B cell (primary cell): ENCODE measurements around the gene UQCC5. TPM values are rescaled to one million over a fixed set of nuclear protein-coding genes. Genes with fewer than 3 reads are reported as not detected.

Experiments used
- ATAC-seq: fragments of 200-7000 bp; cut with Tn5 transposase; one replicate; pipeline ENCODE4 v1.10.0; 2021; ENCODE audit warnings: low read depth, mild to moderate bottlenecking, moderate number of reproducible peaks, moderate library complexity
- CTCF ChIA-PET: fragments of 350-600 bp; sonication (Branson Sonifier 250); formaldehyde crosslinking; loops from one replicate; lab custom pipeline; 2021; ENCODE audit warnings: antibody characterized with exemption, inconsistent platforms; lab: Charles Lee
- POLR2A ChIA-PET: fragments of 350-600 bp; sonication (Branson Sonifier 250); formaldehyde crosslinking; loops from one replicate; lab custom pipeline; 2021; ENCODE audit warnings: antibody characterized with exemption; lab: Charles Lee
- DNase-seq: peaks from one replicate; pipeline ENCODE4 v3.0.0; 2013
- H2AFZ ChIP-seq: 2 replicates; pipeline ENCODE4 v1.6.1; 2012; ENCODE audit warnings: mild to moderate bottlenecking, low read depth, low read length; ENCODE audit not compliant: insufficient read depth, poor library complexity, severe bottlenecking
- H3K27ac ChIP-seq, 2 donors: 1 replicate in 1 of 2; 2 replicates in 1 of 2; pipeline ENCODE4 v1.5.1; 2012 to 2013; ENCODE audit warnings: low read length in 2 of 2, mild to moderate bottlenecking in 2 of 2, moderate library complexity in 1 of 2
- H3K27me3 ChIP-seq, 4 experiments: fragments of 200-600 bp in 1 of 4; sonication (generic) in 1 of 4; replicated peaks in 1 of 4; 1 replicate in 2 of 4; 2 replicates in 2 of 4; pipeline versions ENCODE4 v1.6.1 to v1.7.0; 2013 to 2016; ENCODE audit warnings: low read length in 3 of 4, mild to moderate bottlenecking in 2 of 4, mixed read lengths in 1 of 4, moderate library complexity in 1 of 4; ENCODE audit not compliant: insufficient read depth in 4 of 4, control insufficient read depth in 3 of 4; ENCODE audit errors: control extremely low read depth in 1 of 4
- H3K36me3 ChIP-seq, 2 experiments: replicated peaks in 1 of 2; 1 replicate in 1 of 2; 2 replicates in 1 of 2; pipeline versions ENCODE4 v1.6.1 to v1.7.1; 2013; ENCODE audit warnings: low read length in 1 of 2; ENCODE audit not compliant: insufficient read depth in 2 of 2, control insufficient read depth in 1 of 2; ENCODE audit errors: control extremely low read depth in 1 of 2, extremely low read depth in 1 of 2
- H3K4me1 ChIP-seq, 2 donors: fragments of 200-600 bp in 1 of 2; sonication (generic) in 1 of 2; 1 replicate in 1 of 2; 2 replicates in 1 of 2; pipeline versions ENCODE4 v1.5.1 to v1.6.1; 2013 to 2017; ENCODE audit warnings: low read length in 2 of 2; ENCODE audit not compliant: control insufficient read depth in 2 of 2, insufficient read depth in 2 of 2
- H3K4me2 ChIP-seq: replicated peaks from 2 replicates; pipeline ENCODE3; 2012; ENCODE audit warnings: mild to moderate bottlenecking, low read depth, low read length; ENCODE audit not compliant: poor library complexity, severe bottlenecking
- H3K4me3 ChIP-seq, 5 experiments: fragments of 200-600 bp in 1 of 5; sonication (generic) in 1 of 5; 1 replicate in 3 of 5; 2 replicates in 2 of 5; pipeline versions ENCODE4 v1.5.1 to v1.7.0; 2011 to 2016; ENCODE audit warnings: low read length in 4 of 5, mild to moderate bottlenecking in 4 of 5, low read depth in 2 of 5, control low read depth in 1 of 5, moderate library complexity in 1 of 5; ENCODE audit not compliant: insufficient read depth in 1 of 5; ENCODE audit errors: control extremely low read depth in 1 of 5, extremely low read depth in 1 of 5
- H3K79me2 ChIP-seq: fragments of 200-600 bp; sonication (generic); one replicate; pipeline ENCODE4 v1.6.0; 2016; ENCODE audit warnings: low read length; ENCODE audit not compliant: control insufficient read depth, insufficient read depth
- H3K9ac ChIP-seq: fragments of 200-600 bp; sonication (generic); 2 replicates; pipeline ENCODE4 v1.6.1; 2017; ENCODE audit warnings: mild to moderate bottlenecking, low read length, moderate library complexity
- H3K9me3 ChIP-seq, 3 donors: one replicate each; pipeline versions ENCODE4 v1.6.1 to v1.7.1; 2013; ENCODE audit warnings: low read length in 2 of 3; ENCODE audit not compliant: control insufficient read depth in 2 of 3, insufficient read depth in 1 of 3; ENCODE audit errors: control extremely low read depth in 1 of 3
- H4K20me1 ChIP-seq: 2 replicates; pipeline ENCODE4 v1.6.0; 2012; ENCODE audit warnings: mild to moderate bottlenecking, low read length; ENCODE audit not compliant: insufficient read depth, control insufficient read depth, poor library complexity, severe bottlenecking
- H3K27ac Mint-ChIP-seq: one replicate; pipeline ENCODE4 v1.8.0; 2021; ENCODE audit warnings: mixed read lengths
- H3K27me3 Mint-ChIP-seq: one replicate; pipeline ENCODE4 v1.8.0; 2021; ENCODE audit warnings: mixed read lengths
- H3K4me1 Mint-ChIP-seq: one replicate; pipeline ENCODE4 v1.8.0; 2021; ENCODE audit warnings: mixed read lengths
- H3K4me3 Mint-ChIP-seq: one replicate; pipeline ENCODE4 v1.8.0; 2021; ENCODE audit warnings: mixed read lengths
- H3K9me3 Mint-ChIP-seq: one replicate; pipeline ENCODE4 v1.8.0; 2022; ENCODE audit warnings: mixed read lengths; ENCODE audit not compliant: insufficient read depth
- EZH2 ChIP-seq: IDR thresholded peaks from 2 replicates; pipeline ENCODE4 v1.6.1; 2012; ENCODE audit warnings: borderline replicate concordance, low read depth, mild to moderate bottlenecking, moderate library complexity, low read length; ENCODE audit not compliant: insufficient read depth, poor library complexity, severe bottlenecking
- WGBS: methylation state at CpG from one replicate; pipeline ENCODE4 v1.1.5; 2013; ENCODE audit warnings: missing lambda C conversion rate; ENCODE audit not compliant: insufficient coverage; 5-methylcytosine and 5-hydroxymethylcytosine counted together
- intact Hi-C: fragments of 100-400 bp; cut with micrococcal nuclease; formaldehyde crosslinking; loops from one replicate; pipeline ENCODE4 v1.10.0; 2022
- polyA plus RNA-seq: library from polyadenylated mRNA; depleted of rRNA; stranded (reverse); fragments of >200 nt; gene quantifications from 2 replicates; pipeline ENCODE4 v1.2.3, GENCODE V29; 2012
- total RNA-seq, 2 donors: library from RNA; stranded (reverse); fragments of 120-200 nt in 1 of 2; gene quantifications; 1 replicate in 1 of 2; 2 replicates in 1 of 2; pipeline versions ENCODE4 v1.2.3 to v1.2.4, GENCODE V29; 2013 to 2022
- TF ChIP-seq, protein P1 (sequence below): fragments of 200-600 bp; IDR thresholded peaks from one replicate; pipeline ENCODE4 v1.8.0; 2022; ENCODE audit warnings: antibody characterized with exemption, mild to moderate bottlenecking

UQCC5 gene
- total and polyA plus RNA-seq, 2 donors (not counting 1 experiment from before 2014, with no cell fraction given), result 1.1 to 10.3 TPM

DNA sequence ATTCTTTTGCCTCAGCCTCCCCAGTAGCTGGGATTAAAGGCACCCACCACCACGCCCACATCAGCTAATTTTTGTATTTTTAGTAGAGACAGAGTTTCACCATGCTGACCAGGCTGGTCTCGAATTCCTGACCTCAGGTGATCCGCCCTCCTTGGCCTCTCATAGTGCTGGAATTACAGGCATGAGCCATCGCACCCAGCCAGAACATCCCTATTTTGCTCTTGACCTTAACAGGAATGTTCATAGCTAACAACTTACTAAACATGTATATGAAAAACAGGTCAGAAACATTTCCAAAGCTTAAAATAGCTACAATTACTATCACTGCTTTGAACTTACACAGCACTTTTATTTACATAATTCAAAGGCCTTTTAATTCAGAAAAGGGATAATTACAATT is 33.7 kb downstream of the UQCC5 start:
- no peak for DNase-seq
- CTCF ChIA-PET, result no interaction called here
- Histone ChIP-seq H3K4me3 (no peak overlapping the region), H3K4me2 (no peak overlapping the region), H3K9ac (no peak overlapping the region), H3K9me3 (no peaks in the 10 kb centered on the region), H4K20me1 (no peaks in the 10 kb centered on the region), H3K36me3 (peaks cover 3 to 29% of the 10 kb centered on the region in 2 experiments), H3K4me1 (no peaks in the 10 kb centered on the region), H3K27me3 (no peaks in the 10 kb centered on the region), H3K79me2 (no peaks in the 10 kb centered on the region), H3K27ac (no peak overlapping the region), H2AFZ (no peak overlapping the region)
- Mint-ChIP-seq H3K27me3 (no peaks in the 10 kb centered on the region), H3K4me3 (no peak overlapping the region), H3K27ac (no peak overlapping the region), H3K4me1 (no peaks in the 10 kb centered on the region), H3K9me3 (no peaks in the 10 kb centered on the region)
- intact Hi-C loops, result no loop called here
- TF ChIP-seq EZH2, result no peak
- TF ChIP-seq, protein P1, sequence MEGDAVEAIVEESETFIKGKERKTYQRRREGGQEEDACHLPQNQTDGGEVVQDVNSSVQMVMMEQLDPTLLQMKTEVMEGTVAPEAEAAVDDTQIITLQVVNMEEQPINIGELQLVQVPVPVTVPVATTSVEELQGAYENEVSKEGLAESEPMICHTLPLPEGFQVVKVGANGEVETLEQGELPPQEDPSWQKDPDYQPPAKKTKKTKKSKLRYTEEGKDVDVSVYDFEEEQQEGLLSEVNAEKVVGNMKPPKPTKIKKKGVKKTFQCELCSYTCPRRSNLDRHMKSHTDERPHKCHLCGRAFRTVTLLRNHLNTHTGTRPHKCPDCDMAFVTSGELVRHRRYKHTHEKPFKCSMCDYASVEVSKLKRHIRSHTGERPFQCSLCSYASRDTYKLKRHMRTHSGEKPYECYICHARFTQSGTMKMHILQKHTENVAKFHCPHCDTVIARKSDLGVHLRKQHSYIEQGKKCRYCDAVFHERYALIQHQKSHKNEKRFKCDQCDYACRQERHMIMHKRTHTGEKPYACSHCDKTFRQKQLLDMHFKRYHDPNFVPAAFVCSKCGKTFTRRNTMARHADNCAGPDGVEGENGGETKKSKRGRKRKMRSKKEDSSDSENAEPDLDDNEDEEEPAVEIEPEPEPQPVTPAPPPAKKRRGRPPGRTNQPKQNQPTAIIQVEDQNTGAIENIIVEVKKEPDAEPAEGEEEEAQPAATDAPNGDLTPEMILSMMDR, result no peak
- WGBS, result 94% methylated on average over 3 of the region's 4 CpGs
- no peak for ATAC-seq
- POLR2A ChIA-PET, result no interaction called here

DNA sequence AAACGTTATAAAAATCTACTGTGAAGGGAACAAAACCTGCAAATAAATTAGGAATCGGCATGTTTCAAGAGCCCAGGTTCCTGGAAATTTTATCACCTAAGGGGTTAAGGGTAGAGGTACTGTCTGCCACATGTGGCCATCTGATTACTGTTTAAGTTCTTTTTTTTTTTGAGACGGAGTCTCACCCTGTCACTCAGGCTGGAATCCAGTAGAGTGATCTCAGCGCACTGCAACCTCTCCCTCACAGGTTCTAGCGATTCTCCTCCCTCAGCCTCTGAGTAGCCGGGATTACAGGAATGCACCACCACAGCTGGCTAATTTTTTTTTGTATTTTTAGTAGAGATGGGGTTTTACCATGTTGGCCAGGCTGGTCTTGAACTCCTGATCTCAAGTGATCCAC is 35.8 kb downstream of the UQCC5 start:
- DNase-seq (no peak), ATAC-seq (no peak)
- no peak overlapping the region for H3K27ac Mint-ChIP-seq
- ChIA-PET POLR2A (no interaction called here), CTCF (no interaction called here)
- Histone ChIP-seq H3K4me2 (no peak overlapping the region), H3K27me3 (no peaks in the 10 kb centered on the region), H3K9me3 (no peaks in the 10 kb centered on the region), H3K4me1 (no peaks in the 10 kb centered on the region), H3K4me3 (no peak overlapping the region), H3K9ac (no peak overlapping the region), H3K79me2 (no peaks in the 10 kb centered on the region), H2AFZ (no peak overlapping the region), H3K36me3 (peaks cover 1 to 36% of the 10 kb centered on the region in 2 experiments), H4K20me1 (no peaks in the 10 kb centered on the region), H3K27ac (no peak overlapping the region)
- H3K4me3 Mint-ChIP-seq, result no peak overlapping the region
- TF ChIP-seq, protein P1, result no peak
- no peak for TF ChIP-seq EZH2
- intact Hi-C loops, result no loop called here
- H3K4me1 Mint-ChIP-seq, result no peaks in the 10 kb centered on the region
- no peaks in the 10 kb centered on the region for H3K9me3 Mint-ChIP-seq
- no CpG with 5 or more reads among the region's 6 CpGs for WGBS
- no peaks in the 10 kb centered on the region for H3K27me3 Mint-ChIP-seq
